ENCODE data around the gene TFAM.

The TFAM gene

GRCh38 chr10:58384999-58385783 is at the start of gene TFAM:
TFAM (plus strand) TSS chr10:58385410; CDS start chr10:58385548, 138 bp downstream.
- DNase-seq: peak; percentile 78

- no peak for DNase-seq
These were observed 49.0 kb upstream of the TFAM start for GRCh38 chr10:58336242-58336641.

GRCh38 chr10:58341422-58341821 is 43.8 kb upstream of the TFAM start:
- no peak for DNase-seq

GRCh38 chr10:58341947-58342346 is 43.3 kb upstream of the TFAM start:
- DNase-seq: no peak

- no peak for DNase-seq
These were observed 37.2 kb upstream of the TFAM start for GRCh38 chr10:58347967-58348366.

- DNase-seq: no peak
These were observed 36.6 kb upstream of the TFAM start for GRCh38 chr10:58348571-58349033.

GRCh38 chr10:58350023-58350422 is 35.2 kb upstream of the TFAM start:
- no peak for DNase-seq

- DNase-seq: no peak
These were observed 34.4 kb upstream of the TFAM start for GRCh38 chr10:58350619-58351323.

GRCh38 chr10:58351616-58352578 is 33.3 kb upstream of the TFAM start:
- DNase-seq: no peak

- DNase-seq: no peak
These were observed 32.1 kb upstream of the TFAM start for GRCh38 chr10:58352956-58353610.

- DNase-seq: no peak
These were observed 28.5 kb upstream of the TFAM start for GRCh38 chr10:58356756-58357155.

GRCh38 chr10:58358314-58358933 is 26.8 kb upstream of the TFAM start:
- DNase-seq: no peak

- no peak for DNase-seq
These were observed 26.3 kb upstream of the TFAM start for GRCh38 chr10:58358947-58359346.

GRCh38 chr10:58359541-58359940 is 25.7 kb upstream of the TFAM start:
- DNase-seq: no peak

GRCh38 chr10:58360412-58361004 is 24.7 kb upstream of the TFAM start:
- DNase-seq: no peak

- no peak for DNase-seq
These were observed 23.9 kb upstream of the TFAM start for GRCh38 chr10:58361353-58361752.

GRCh38 chr10:58362027-58362789 is 23.0 kb upstream of the TFAM start:
- DNase-seq: no peak

GRCh38 chr10:58367069-58367468 is 18.1 kb upstream of the TFAM start:
- DNase-seq: no peak

GRCh38 chr10:58371473-58371872 is 13.7 kb upstream of the TFAM start:
- no peak for DNase-seq

GRCh38 chr10:58372607-58373441 is 12.4 kb upstream of the TFAM start:
- DNase-seq: no peak
